IMR-90 (cell line): ENCODE data around the gene TNFRSF14. TPM values are rescaled to one million over a fixed set of nuclear protein-coding genes. Genes with fewer than 3 reads are reported as not detected.

Experiments used
- ATAC-seq: fragments of 200-7000 bp; cut with Tn5 transposase; 2 replicates; pipeline ENCODE4 v1.9.1; 2020; ENCODE audit warnings: low read depth, mild to moderate bottlenecking, moderate library complexity
- BruUV-seq: library from RNA; stranded (reverse); fragments of 400-500 nt; replicated peaks from 2 replicates; lab custom pipeline; 2021; lab: Mats Ljungman, UMichigan
- CTCF ChIA-PET: fragments of 300-600 bp; formaldehyde crosslinking; extraction: SDS; loops from one replicate; lab custom pipeline; 2021; ENCODE audit warnings: antibody characterized with exemption; lab: Yijun Ruan, JAX
- POLR2A ChIA-PET: fragments of 300-600 bp; sonication (Branson Sonifier 250); formaldehyde crosslinking; loops from one replicate; lab custom pipeline; 2022; ENCODE audit warnings: antibody characterized with exemption; ENCODE audit not compliant: unreplicated experiment; lab: Charles Lee
- DNase-seq: peaks from one replicate; pipeline ENCODE4 v3.0.0; 2013
- H2AFZ ChIP-seq: replicated peaks from 2 replicates; pipeline ENCODE3; 2013; ENCODE audit warnings: low read length, mild to moderate bottlenecking; ENCODE audit not compliant: poor library complexity
- H2AK5ac ChIP-seq: 2 replicates; pipeline ENCODE4 v1.6.1; 2013; ENCODE audit warnings: low read depth, low read length, inconsistent platforms
- H2AK9ac ChIP-seq: replicated peaks from 2 replicates; pipeline ENCODE3; 2013; ENCODE audit warnings: mild to moderate bottlenecking, low read depth, low read length, moderate library complexity; ENCODE audit not compliant: poor library complexity
- H2BK120ac ChIP-seq: 2 replicates; pipeline ENCODE4 v1.6.1; 2013; ENCODE audit warnings: low read depth, low read length, inconsistent platforms
- H2BK15ac ChIP-seq: 3 replicates; pipeline ENCODE4 v1.6.1; 2013; ENCODE audit warnings: low read depth, low read length, inconsistent platforms
- H2BK20ac ChIP-seq: 2 replicates; pipeline ENCODE4 v1.6.1; 2013; ENCODE audit warnings: low read depth, mild to moderate bottlenecking, inconsistent platforms, low read length, moderate library complexity
- H2BK5ac ChIP-seq: 2 replicates; pipeline ENCODE4 v1.6.1; 2013; ENCODE audit warnings: mild to moderate bottlenecking, low read depth, low read length, inconsistent platforms; ENCODE audit not compliant: poor library complexity, severe bottlenecking
- H3K14ac ChIP-seq: replicated peaks from 2 replicates; pipeline ENCODE4 v1.6.1; 2013; ENCODE audit warnings: low read depth, low read length, inconsistent platforms
- H3K18ac ChIP-seq: 2 replicates; pipeline ENCODE4 v1.6.1; 2013; ENCODE audit warnings: low read depth, low read length, control low read depth
- H3K23ac ChIP-seq: 2 replicates; pipeline ENCODE4 v1.6.1; 2013; ENCODE audit warnings: low read depth, low read length, inconsistent platforms
- H3K27ac ChIP-seq: 2 replicates; pipeline ENCODE4 v1.5.1; 2013; ENCODE audit warnings: mild to moderate bottlenecking, control low read depth, low read length; ENCODE audit not compliant: insufficient read depth
- H3K27me3 ChIP-seq: 2 replicates; pipeline ENCODE4 v1.6.1; 2013; ENCODE audit warnings: low read length; ENCODE audit not compliant: control insufficient read depth, insufficient read depth
- H3K36me3 ChIP-seq: 2 replicates; pipeline ENCODE4 v1.6.1; 2013; ENCODE audit warnings: low read length, mixed read lengths; ENCODE audit not compliant: control insufficient read depth, insufficient read depth
- H3K4ac ChIP-seq: 2 replicates; pipeline ENCODE4 v1.6.1; 2013; ENCODE audit warnings: low read depth, low read length, inconsistent platforms
- H3K4me1 ChIP-seq: 2 replicates; pipeline ENCODE4 v1.6.1; 2013; ENCODE audit warnings: low read length, mixed read lengths; ENCODE audit not compliant: control insufficient read depth, insufficient read depth
- H3K4me2 ChIP-seq: 2 replicates; pipeline ENCODE4 v1.6.1; 2013; ENCODE audit warnings: low read depth, mild to moderate bottlenecking, control low read depth, low read length, moderate library complexity
- H3K4me3 ChIP-seq: 2 replicates; pipeline ENCODE4 v1.5.1; 2013; ENCODE audit warnings: low read depth, mild to moderate bottlenecking, control low read depth, low read length, moderate library complexity; ENCODE audit not compliant: insufficient read depth
- H3K56ac ChIP-seq: 2 replicates; pipeline ENCODE4 v1.6.1; 2013; ENCODE audit warnings: low read length, inconsistent platforms; ENCODE audit not compliant: insufficient read depth; ENCODE audit errors: extremely low read depth
- H3K79me1 ChIP-seq, 2 experiments: 2 replicates each; pipeline ENCODE4 v1.6.1; 2013; ENCODE audit warnings: low read length in 2 of 2, inconsistent platforms in 1 of 2, low read depth in 1 of 2
- H3K9ac ChIP-seq: 2 replicates; pipeline ENCODE4 v1.6.1; 2013; ENCODE audit warnings: low read depth, low read length, control low read depth
- H3K9me1 ChIP-seq: 2 replicates; pipeline ENCODE4 v1.6.1; 2013; ENCODE audit warnings: low read length, inconsistent platforms; ENCODE audit not compliant: insufficient read depth
- H3K9me3 ChIP-seq: 2 replicates; pipeline ENCODE4 v1.6.1; 2013; ENCODE audit warnings: low read length; ENCODE audit not compliant: control insufficient read depth, insufficient read depth
- H4K20me1 ChIP-seq: 2 replicates; pipeline ENCODE4 v1.6.1; 2013; ENCODE audit warnings: low read length, inconsistent platforms; ENCODE audit not compliant: insufficient read depth
- H4K5ac ChIP-seq: 2 replicates; pipeline ENCODE4 v1.6.1; 2013; ENCODE audit warnings: mild to moderate bottlenecking, low read depth, low read length, control low read depth
- H4K8ac ChIP-seq, 2 experiments: 2 replicates each; pipeline ENCODE4 v1.6.1; 2013; ENCODE audit warnings: low read depth in 2 of 2, low read length in 2 of 2, control low read depth in 1 of 2, inconsistent platforms in 1 of 2
- H4K91ac ChIP-seq: 2 replicates; pipeline ENCODE4 v1.6.1; 2013; ENCODE audit warnings: low read depth, low read length, inconsistent platforms; ENCODE audit not compliant: insufficient read depth
- BHLHE40 ChIP-seq: fragments of 150-350 bp; IDR thresholded peaks from 2 replicates; pipeline ENCODE4 v1.6.1; 2016; ENCODE audit warnings: mild to moderate bottlenecking, low read depth, low read length
- CEBPB ChIP-seq: IDR thresholded peaks from 2 replicates; pipeline ENCODE4 v1.6.1; 2012; ENCODE audit warnings: low read depth, low read length, improper control_type of control experiment
- CHD1 ChIP-seq: IDR thresholded peaks from 2 replicates; pipeline ENCODE4 v1.6.1; 2012; ENCODE audit warnings: low read depth, low read length, improper control_type of control experiment
- CTCF ChIP-seq: conservative IDR thresholded peaks from 2 replicates; pipeline ENCODE4 v1.5.1; 2012; ENCODE audit warnings: mild to moderate bottlenecking, low read depth, low read length, improper control_type of control experiment
- ELK1 ChIP-seq: fragments of 150-350 bp; IDR thresholded peaks from 2 replicates; pipeline ENCODE4 v1.6.1; 2016; ENCODE audit warnings: low read depth, mild to moderate bottlenecking, low read length, moderate library complexity, borderline replicate concordance
- MAFK ChIP-seq: IDR thresholded peaks from 2 replicates; pipeline ENCODE4 v1.6.1; 2012; ENCODE audit warnings: low read depth, low read length, improper control_type of control experiment
- MAZ ChIP-seq: IDR thresholded peaks from 2 replicates; pipeline ENCODE4 v1.6.1; 2012; ENCODE audit warnings: low read depth, mild to moderate bottlenecking, low read length, improper control_type of control experiment, moderate library complexity, borderline replicate concordance
- MXI1 ChIP-seq: IDR thresholded peaks from 2 replicates; pipeline ENCODE4 v1.6.1; 2012; ENCODE audit warnings: low read depth, mild to moderate bottlenecking, low read length, moderate library complexity, borderline replicate concordance
- NFE2L2 ChIP-seq: fragments of 150-350 bp; IDR thresholded peaks from 2 replicates; pipeline ENCODE4 v1.6.1; 2016; ENCODE audit warnings: low read depth, mild to moderate bottlenecking, low read length
- POLR2A ChIP-seq: IDR thresholded peaks from 2 replicates; pipeline ENCODE4 v1.6.1; 2012; ENCODE audit warnings: mild to moderate bottlenecking, low read depth, low read length
- RAD21 ChIP-seq: IDR thresholded peaks from 2 replicates; pipeline ENCODE4 v1.6.1; 2012; ENCODE audit warnings: low read length, improper control_type of control experiment
- RCOR1 ChIP-seq: IDR thresholded peaks from 2 replicates; pipeline ENCODE4 v1.6.1; 2012; ENCODE audit warnings: mild to moderate bottlenecking, low read length, improper control_type of control experiment; ENCODE audit not compliant: insufficient replicate concordance
- RFX5 ChIP-seq: IDR thresholded peaks from 2 replicates; pipeline ENCODE4 v1.8.0; 2012; ENCODE audit warnings: low read depth, mild to moderate bottlenecking, low read length, moderate library complexity
- SMC3 ChIP-seq: fragments of 150-350 bp; IDR thresholded peaks from 2 replicates; pipeline ENCODE4 v1.6.1; 2016; ENCODE audit warnings: low read depth, mild to moderate bottlenecking, antibody characterized with exemption, low read length, moderate library complexity
- USF2 ChIP-seq: fragments of 150-350 bp; IDR thresholded peaks from 2 replicates; pipeline ENCODE4 v1.6.1; 2017; ENCODE audit warnings: mild to moderate bottlenecking, antibody characterized with exemption, low read length, low read depth
- WGBS, 2 experiments: methylation state at CpG; one replicate each; pipeline versions ENCODE4 v1.1.5 to v1.1.7; 2013; ENCODE audit warnings: missing lambda C conversion rate in 2 of 2; ENCODE audit not compliant: insufficient read length in 1 of 2; ENCODE audit errors: extremely low coverage in 2 of 2; 5-methylcytosine and 5-hydroxymethylcytosine counted together
- dilution Hi-C: fragments of 300-500 bp; cut with HindIII; formaldehyde crosslinking; loops from one replicate; pipeline ENCODE4 v1.14.3; 2018; ENCODE audit warnings: low sequenced_read_pairs; ENCODE audit not compliant: unreplicated experiment
- in situ Hi-C: fragments of 300-500 bp; cut with MboI; formaldehyde crosslinking; loops from 3 replicates; pipeline ENCODE4 v1.14.3; 2019; ENCODE audit warnings: low sequenced_read_pairs, inconsistent platforms, mixed read lengths
- intact Hi-C: fragments of 100-400 bp; cut with micrococcal nuclease; formaldehyde crosslinking; loops from 2 replicates; pipeline ENCODE4 v1.10.0; 2022
- polyA plus RNA-seq, 3 experiments: library from polyadenylated mRNA; depleted of rRNA; stranded (reverse); fragments of >200 nt; gene quantifications; 2 replicates each; pipeline ENCODE4 v1.2.3, GENCODE V29; 2012; ENCODE audit warnings: low replicate concordance in 1 of 3
- total RNA-seq: library from RNA; depleted of rRNA; stranded (reverse); fragments of >200 nt; gene quantifications from 2 replicates; pipeline ENCODE4 v1.2.3, GENCODE V29; 2012

Gene TNFRSF14
- total and polyA plus RNA-seq, 2 of the 4 experiments (the other 2 are of a cell fraction): 1.3 to 4.2 TPM

- Histone ChIP-seq H3K56ac (no peak overlapping the region), H3K4me2 (no peak overlapping the region), H3K4me1 (peaks cover 8% of the 10 kb centered on the region; the same call in 1 of the 2 replicates), H3K27me3 (no peaks in the 10 kb centered on the region; the same call in 1 of the 2 replicates), H3K9me3 (no peaks in the 10 kb centered on the region), H2AFZ (no peak overlapping the region), H3K14ac (no peak overlapping the region), H2BK120ac (no peak overlapping the region), H2BK15ac (no peak overlapping the region), H4K8ac (no peak overlapping the region), H3K23ac (no peak overlapping the region), H3K4ac (no peak overlapping the region), H4K5ac (no peak overlapping the region), H4K91ac (no peak overlapping the region), H2BK20ac (no peak overlapping the region), H2AK9ac (no peak overlapping the region), H4K20me1 (no peaks in the 10 kb centered on the region; the same call in 1 of the 2 replicates), H3K36me3 (peaks cover 2% of the 10 kb centered on the region; the same call in 1 of the 2 replicates), H3K27ac (no peak overlapping the region), H3K79me1 (peaks cover 0 to 21% of the 10 kb centered on the region in 2 experiments; a peak in 2 of 4 replicates), H3K4me3 (no peak overlapping the region), H2BK5ac (no peak overlapping the region), H3K18ac (no peak overlapping the region), H2AK5ac (no peak overlapping the region), H3K9me1 (no peaks in the 10 kb centered on the region), H3K9ac (no peak overlapping the region)
- no TSS peak for BruUV-seq
- dilution Hi-C loops: no loop called here
- intact Hi-C loops: no loop called here
- in situ Hi-C loops: no loop called here
- DNase-seq (no peak), ATAC-seq (no peak)
- ChIA-PET POLR2A (no interaction called here), CTCF (no interaction called here)
- WGBS, 2 experiments: 97% methylated on average over 12 of the region's 25 CpGs; no CpG with 5 or more reads in 1 of the 2 experiments
- TF ChIP-seq RAD21 (no peak), ELK1 (no peak), SMC3 (no peak), MAFK (no peak), MXI1 (no peak), MAZ (no peak), RCOR1 (no peak), CHD1 (no peak), BHLHE40 (no peak), USF2 (no peak), NFE2L2 (no peak), RFX5 (no peak), CTCF (no peak), CEBPB (no peak), POLR2A (no peak)
These were observed 33.5 kb downstream of the TNFRSF14 start for GRCh38 chr1:2589431-2590232.
